HG02885 (cell line): ENCODE measurements around the gene SREBF1.
A peak's percentile ranks its signal among the peaks of the same experiment; 100 is the strongest.

Experiments
- ATAC-seq: cut with Tn5 transposase; IDR thresholded peaks from one replicate; pipeline ENCODE4 v1.9.1; 2021; ENCODE audit warnings: mild to moderate bottlenecking; ENCODE audit not compliant: unreplicated experiment, poor library complexity

Gene SREBF1

GRCh38 chr17:17784657-17785267 lies 52.0 kb downstream of the SREBF1 start:
- no peak for ATAC-seq

- no peak for ATAC-seq
These were observed 52.7 kb downstream of the SREBF1 start for GRCh38 chr17:17783825-17784656.

GRCh38 chr17:17783116-17783824 lies 53.5 kb downstream of the SREBF1 start:
- ATAC-seq: peak; percentile 57

- peak; percentile 23 for ATAC-seq
These were observed 54.2 kb downstream of the SREBF1 start for GRCh38 chr17:17782523-17783115.

GRCh38 chr17:17781591-17782496 lies 54.9 kb downstream of the SREBF1 start:
- ATAC-seq: no peak

GRCh38 chr17:17780922-17781590 lies 55.7 kb downstream of the SREBF1 start:
- ATAC-seq: no peak

GRCh38 chr17:17779015-17779611 lies 57.7 kb downstream of the SREBF1 start:
- no peak for ATAC-seq

- no peak for ATAC-seq
These were observed 58.3 kb downstream of the SREBF1 start for GRCh38 chr17:17778308-17779014.

GRCh38 chr17:17776889-17777288 lies 59.9 kb downstream of the SREBF1 start:
- no peak for ATAC-seq

GRCh38 chr17:17774009-17774881 lies 62.5 kb downstream of the SREBF1 start:
- ATAC-seq: no peak

GRCh38 chr17:17772231-17772630 lies 64.6 kb downstream of the SREBF1 start:
- ATAC-seq: no peak

GRCh38 chr17:17771498-17772201 lies 65.1 kb downstream of the SREBF1 start:
- no peak for ATAC-seq

GRCh38 chr17:17770632-17771044 lies 66.1 kb downstream of the SREBF1 start:
- ATAC-seq: no peak

- ATAC-seq: no peak
These were observed 66.7 kb downstream of the SREBF1 start for GRCh38 chr17:17769869-17770631.

GRCh38 chr17:17768424-17769088 lies 68.2 kb downstream of the SREBF1 start:
- ATAC-seq: no peak
